Brain pericyte (primary cell): Measurements from ENCODE around the gene TLCD3B.

Experiments used
- DNase-seq: peaks from one replicate; pipeline ENCODE4 v3.0.0-alpha.2; 2012; ENCODE audit warnings: low read depth, low spot score

The TLCD3B gene

DNA sequence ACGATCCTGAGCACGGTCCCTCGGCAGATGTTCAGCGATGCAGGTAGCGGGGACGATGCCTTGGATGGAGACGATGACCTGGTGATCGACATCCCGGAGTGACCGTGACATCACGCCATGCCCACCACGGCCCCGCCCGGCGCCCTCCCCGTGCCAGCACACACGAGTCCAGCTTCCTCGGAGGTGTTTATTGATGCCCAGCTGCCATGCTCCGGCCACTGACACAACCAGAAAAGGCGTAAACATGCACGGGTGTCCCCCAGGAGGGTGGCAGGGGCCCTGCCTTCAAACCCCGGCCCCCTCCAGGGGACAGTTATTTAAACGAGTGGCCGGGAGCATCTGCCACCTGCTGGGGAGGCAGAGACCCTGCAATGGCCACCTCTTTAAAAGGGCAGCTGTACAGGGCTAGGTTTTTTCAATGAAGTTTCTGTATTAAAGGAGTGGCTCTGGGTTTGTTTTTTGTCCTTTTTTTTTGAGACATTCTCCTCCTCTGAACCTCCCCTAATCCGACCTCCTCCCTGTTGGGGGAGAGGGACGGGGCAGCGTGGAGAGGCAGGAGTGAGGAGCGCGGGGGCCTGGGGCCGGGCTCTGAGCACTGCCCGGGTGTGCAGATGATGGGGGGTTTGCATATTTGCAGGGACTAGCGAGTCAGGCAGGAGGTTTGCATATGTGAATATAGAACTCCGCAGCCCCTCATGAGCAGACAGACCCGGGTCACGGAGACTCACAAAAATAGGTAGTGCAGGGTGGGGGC is 25.6 kb downstream of the TLCD3B start:
- no peak for DNase-seq

GRCh38 chr16:30004811-30005242 is 26.2 kb downstream of the TLCD3B start:
- no peak for DNase-seq

DNA sequence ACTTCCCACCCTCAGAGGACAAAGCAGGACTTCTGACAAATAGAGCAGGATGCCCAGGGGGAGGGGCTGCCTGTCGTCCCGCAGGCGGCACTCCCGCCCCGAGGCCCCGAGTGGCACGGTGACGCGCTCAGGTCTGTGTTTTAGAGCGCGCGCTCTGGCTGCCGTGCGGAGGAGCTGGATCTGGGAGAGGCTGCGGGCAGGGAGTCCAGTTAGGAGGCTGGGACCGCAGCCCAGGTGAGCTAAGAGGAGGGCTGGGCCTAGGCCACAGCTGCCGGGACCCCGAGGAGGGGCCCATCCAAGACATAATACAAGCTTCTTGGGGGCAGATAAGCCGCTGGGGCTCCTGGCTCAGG is 26.7 kb downstream of the TLCD3B start:
- DNase-seq = no peak

DNA sequence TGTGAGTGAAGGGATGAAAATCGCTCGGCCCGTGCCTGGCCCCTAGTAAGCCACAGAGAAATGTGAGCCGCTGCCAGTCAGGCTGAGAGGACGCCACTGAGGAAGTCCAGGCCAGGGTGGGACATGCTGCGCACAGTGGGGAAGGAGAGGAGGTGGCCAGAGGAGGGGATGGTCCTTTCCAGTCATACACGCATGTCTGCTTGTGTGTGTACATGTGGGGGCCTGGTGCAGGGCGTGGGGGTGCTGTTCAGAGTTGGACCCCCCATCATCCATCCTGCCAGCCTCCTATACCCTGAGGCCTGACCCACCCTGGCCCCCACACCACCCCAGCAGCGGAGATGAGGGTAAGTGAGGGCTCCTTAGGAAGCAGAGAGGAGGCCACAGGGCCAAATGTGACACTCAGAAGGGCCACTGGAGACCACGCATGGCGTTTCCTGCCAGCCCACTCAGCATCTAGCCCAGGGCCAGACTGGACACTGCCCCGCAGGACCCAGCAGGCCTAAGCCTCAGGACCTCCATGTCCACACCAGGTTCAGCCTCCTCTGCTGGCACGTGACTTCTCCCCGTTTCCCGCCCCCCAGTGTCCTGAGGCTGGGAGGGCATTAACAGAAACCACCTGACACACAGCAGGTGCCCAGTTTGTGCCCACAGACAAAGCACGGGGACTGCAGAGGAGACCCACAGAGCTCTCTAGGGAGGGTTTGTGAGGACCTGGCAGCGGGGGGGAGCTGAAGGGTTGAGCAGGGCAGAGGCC is 27.2 kb downstream of the TLCD3B start:
- no peak for DNase-seq

- no peak for DNase-seq
Observed at GRCh38 chr16:30002614-30003346, 28.3 kb downstream of the TLCD3B start.

DNA sequence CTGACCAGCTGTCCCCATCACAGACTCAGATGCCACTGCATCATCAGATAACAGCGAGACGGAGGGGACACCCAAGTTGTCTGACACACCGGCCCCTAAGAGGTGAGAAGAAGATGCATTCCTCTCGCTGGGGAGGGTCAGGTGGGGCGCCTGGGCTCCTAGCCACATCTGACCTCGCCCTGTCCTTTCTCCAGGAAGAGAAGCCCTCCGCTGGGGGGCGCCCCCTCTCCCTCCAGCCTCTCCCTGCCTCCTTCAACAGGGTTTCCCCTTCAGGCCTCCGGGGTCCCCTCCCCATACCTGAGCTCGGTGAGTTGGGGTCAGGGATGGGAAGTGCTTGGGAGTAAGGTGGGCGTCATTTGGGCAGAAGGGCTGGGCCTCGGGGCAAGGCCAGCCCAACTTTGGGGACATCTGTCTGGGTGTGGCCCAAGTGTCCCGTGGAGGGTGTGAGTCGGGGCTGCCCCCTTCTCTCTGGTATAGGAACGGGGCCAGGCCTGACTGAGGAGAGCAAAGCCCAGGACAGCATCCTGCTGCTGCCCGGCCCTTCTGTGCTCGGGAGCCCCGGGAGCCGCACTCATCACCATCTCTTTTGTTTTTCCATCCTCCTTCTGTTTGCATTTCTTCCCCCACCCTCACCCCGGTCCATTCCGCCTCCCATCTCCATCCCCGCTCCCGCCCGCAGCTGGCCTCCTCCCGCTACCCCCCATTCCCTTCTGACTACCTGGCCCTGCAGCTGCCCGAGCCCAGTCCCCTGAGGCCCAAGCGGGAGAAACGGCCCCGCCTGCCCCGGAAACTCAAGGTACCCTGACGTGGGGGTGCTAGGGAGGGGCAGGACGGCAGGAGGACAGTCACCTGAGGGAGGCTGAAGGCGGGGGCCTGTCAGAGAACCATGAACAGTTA is 30.1 kb downstream of the TLCD3B start:
- DNase-seq = no peak

DNA sequence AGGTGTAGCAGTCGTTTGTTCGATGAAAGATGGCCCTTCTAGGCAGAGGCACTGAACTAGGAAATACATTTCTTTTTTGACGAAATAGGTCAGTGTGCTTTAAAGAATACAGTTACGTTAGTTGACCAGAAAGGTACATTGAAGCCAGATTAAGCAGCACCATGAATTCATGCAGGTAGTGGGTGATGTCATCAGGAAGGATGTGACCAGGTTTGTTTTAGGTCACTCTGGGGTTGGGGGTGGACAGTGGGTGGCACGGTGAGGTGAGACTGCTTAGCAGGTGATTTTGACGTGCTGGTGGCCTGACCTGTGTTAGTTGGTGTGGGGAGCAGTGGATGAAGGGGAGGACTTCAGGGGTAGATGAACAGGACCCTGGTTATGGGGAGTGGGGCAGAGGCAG is 31.5 kb downstream of the TLCD3B start:
- no peak for DNase-seq

- DNase-seq = no peak
Observed at GRCh38 chr16:29996766-29997250, 34.3 kb downstream of the TLCD3B start.

DNA sequence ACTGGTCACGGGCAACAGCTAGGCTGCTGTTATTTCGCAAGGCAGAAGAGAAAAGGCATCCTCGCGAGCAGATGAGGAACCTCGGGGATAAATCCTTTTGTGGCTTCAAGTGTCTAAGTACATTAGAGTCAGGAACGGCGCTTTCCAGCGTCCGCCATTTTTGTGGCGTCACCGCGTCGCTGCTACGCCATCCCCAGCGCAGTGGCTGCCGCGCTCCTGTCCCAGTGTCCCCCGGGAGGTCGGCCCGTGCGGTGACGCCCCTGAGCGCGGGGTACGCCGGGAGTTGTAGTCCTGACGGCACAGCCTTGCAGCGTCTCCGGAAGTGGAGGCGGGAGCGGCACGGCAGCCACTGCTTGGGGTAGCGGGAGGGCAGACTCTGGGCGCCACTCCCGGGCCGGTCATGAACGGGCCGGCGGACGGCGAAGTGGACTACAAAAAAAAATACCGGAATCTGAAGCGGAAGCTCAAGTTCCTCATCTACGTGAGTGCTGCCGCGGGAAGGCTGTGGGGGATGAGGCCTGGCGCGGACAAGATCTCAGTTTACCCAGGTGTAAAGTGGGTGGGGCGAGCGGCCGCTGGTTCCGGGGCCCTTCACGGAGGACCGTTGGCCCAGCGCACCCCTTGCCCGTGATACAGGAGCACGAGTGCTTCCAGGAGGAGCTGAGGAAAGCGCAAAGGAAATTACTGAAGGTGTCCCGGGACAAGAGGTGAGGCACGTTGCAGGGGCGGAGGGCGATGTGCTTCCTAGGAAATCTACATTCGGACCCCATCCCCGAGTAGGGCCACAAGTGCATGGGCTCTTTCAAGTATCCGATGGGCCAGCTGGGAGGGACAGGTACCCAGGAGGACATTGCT is 34.9 kb downstream of the TLCD3B start, which contains the start of gene INO80E:
Gene INO80E, plus strand, starts transcription at position 331 of the 855 bp plus-strand sequence. Its CDS starts 70 bp downstream, at position 401.
- DNase-seq = peak; percentile 76

DNA sequence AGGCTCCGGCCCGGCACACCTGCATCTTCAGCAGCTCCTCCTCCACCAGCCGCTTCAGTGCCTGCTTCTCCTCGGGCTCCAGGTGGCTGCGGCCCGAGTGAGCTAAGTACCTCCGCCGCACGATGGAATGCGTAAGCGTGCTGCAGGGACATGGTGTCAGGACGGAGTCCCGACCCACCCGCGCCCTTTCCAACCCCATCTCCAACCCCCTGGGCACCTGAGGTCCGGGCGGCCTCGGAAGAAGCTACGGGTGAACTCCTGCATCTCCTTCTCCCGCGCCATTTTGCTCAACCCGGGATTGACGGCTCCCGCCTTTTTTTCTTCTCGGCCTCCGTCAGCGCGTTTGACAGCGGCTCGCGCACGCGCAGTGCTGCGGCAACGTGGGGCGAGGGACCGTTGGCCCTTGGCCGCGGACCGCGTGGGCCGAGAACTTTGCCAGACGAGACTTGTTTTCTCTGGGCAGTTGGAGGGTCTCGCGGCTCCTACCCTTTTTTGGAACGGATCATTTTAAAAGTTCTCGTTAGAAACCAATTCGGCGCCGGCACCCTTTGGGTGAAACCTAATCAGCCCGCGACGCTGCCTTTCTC is 35.7 kb downstream of the TLCD3B start, which contains the start of gene HIRIP3:
Gene HIRIP3, minus strand, starts transcription at position 294 of the 587 bp plus-strand sequence. Its CDS starts 12 bp downstream, at position 282.
- no peak for DNase-seq

DNA sequence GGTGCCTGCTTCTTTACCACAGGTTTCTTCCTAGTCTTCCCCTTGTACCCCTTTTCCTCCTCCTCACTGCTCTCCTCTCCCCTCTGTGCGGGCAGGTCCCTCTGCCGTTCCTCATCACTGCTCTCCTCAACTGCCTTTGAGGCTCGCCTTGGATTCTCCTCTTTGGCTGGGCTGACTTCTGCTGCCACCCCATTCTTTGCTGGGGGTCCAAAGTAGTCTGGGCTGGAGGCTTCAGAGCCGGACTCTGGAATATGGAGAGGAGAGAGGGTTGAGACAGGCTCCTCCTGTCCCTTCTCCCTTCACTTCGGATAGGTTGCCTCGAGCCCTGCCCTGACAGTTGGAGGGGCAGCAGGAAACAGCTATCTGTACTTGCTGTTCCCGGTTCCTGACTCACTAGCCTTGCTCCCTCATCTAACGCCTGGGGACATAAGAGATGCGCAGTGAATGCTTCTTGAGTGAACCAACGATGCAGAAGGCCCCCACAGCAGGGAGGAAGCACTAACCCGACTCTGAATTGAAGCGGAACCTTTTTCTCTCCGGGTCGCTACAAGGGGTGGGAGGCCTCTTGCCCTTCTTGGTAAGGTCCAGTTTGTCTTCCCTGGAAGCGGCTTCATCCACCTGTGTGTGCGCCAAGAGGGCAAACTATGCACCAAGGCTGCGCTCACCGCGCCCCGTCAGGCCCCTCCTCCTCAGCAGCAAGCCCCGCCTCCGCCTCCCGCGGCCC is 36.3 kb downstream of the TLCD3B start:
- DNase-seq = no peak

DNA sequence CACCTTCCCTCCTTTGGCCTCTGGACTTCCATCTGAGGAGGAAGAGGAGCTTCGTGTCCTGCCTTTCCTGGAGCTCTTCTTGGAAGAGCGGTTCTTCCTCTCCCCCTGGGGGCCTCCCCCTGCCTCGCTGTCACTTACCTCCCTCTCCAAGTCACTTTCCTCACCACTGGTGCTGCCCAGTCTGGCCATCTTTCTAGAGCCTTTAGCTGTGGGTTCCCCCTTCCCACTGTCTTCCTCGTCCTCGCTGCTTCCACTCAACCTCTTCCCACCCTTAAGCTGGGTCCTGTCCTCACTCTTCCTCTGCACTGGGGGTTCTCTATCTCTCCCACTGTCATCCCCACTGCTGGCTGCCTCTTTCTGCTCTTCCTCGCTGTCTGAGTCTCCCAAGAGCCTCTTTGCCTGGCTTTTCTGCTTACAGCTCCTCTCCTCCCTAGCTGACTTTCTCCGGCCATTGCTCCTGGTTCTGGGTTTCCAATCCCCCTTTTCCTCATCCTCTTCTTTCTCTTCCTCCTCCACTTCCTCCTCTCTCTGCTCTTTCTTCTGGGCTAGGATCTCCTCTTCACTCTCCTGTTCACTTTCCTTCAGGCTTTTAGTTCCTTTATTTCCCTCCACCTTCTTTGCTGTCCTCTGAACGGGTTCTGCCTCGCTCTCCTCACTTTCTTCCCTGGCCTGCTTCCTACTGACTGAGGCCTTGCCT is 37.0 kb downstream of the TLCD3B start:
- no peak for DNase-seq

DNA sequence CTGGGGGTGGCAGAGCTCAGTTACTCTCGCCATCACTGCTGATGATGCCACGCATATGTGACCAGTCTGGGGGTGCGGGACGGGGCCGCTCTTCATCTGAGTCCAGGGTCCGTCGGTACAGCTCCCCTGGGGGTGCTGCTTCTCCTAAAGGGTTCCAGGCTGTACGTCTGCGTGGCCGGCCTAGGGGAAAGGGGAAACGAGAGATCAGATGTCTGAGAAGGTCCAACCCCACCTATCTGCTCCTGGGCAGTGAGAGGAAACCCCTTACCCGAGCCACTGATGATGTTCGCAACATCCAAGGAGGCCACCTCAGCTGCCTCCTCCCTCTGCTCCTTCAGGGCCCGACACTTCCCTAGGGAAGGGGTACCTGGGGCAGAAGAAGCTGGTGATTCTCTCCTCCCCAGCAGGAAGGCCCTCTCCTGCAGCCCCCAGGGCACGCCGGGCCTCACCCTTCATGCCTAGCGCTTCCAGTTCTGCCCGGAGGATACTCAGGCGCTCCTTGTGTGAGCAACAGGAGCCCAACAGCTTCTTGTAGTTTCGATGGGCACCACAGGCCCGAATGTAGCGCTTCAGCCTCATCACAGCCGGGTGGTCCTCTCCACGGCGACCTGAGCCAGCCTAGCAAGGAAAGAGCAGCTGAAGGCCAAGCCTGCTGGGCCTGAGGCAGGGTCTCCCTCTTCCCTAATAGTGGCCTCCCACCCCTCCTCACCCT is 37.7 kb downstream of the TLCD3B start:
- no peak for DNase-seq

DNA sequence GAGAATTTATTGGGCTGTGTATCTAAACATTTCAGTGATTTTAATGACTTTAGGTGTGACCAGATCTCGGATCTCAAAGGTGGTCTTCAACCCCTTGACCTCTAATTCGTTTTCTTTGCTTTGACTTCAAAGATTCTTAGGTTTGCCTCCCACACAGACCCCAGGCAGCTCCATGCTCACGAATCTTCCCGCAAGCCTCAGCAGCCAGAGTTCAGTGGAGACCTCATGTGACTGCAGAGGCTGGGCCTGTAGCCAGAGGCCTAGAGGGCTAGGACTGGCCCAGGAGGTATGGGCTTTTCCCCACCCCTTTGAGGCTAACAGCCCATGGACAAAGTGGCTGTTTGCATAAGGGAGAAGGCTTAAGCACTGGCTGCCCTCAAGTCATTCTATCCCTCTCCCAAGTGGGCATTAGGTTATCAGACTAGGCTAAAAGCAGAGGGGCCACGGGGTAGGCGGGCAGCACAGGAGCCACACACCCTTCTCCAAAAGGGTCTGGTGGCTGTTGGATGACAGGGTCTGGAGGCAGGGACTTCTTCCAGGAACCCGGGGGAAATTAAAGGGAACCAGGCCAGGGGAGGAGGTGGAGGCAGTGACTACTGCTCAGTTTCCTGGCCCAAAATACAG is 38.6 kb downstream of the TLCD3B start:
- no peak for DNase-seq

- no peak for DNase-seq
Observed at GRCh38 chr16:29991571-29991904, 39.5 kb downstream of the TLCD3B start.

- no peak for DNase-seq
Observed at GRCh38 chr16:29990883-29991570, 40.0 kb downstream of the TLCD3B start.

DNA sequence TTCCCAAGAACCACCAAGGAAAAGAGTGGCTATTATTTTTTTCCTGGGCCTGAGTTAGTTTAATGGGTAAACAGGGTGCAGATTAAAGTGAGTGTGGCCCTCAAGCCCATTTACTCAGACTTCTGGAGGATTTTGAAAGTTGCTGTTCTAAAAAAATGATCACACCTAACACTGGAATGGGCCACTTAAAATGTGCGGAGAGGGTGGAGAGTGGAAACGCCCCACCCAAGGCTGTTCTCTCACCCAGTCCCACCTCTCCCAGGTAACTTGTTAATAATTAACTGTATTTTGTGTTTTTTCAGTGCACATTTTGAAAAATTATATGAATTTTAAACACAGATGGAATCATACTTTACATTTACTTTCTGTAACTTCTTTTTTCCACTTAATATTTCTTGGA is 41.0 kb downstream of the TLCD3B start:
- DNase-seq = no peak
